ENCODE results near the gene KRT80.
A peak's percentile ranks its signal among the peaks of the same experiment; 100 is the strongest.

KRT80 gene

GRCh38 chr12:52167526-52167925, 24.3 kb downstream of the KRT80 start:
- Histone ChIP-seq H3K4ac (ENCODE audit: low read depth, low read length) (no peak overlapping the region), H2AFZ (ENCODE audit: insufficient read depth, low read length, poor library complexity) (no peak overlapping the region), H3K9me3 (ENCODE audit: insufficient read depth, low read depth, low read length) (no peaks in the 10 kb centered on the region), H3K27me3 (ENCODE audit: insufficient read depth, low read length) (no peaks in the 10 kb centered on the region), H2BK120ac (ENCODE audit: insufficient read depth, low read length, poor library complexity) (no peak overlapping the region), H3K79me1 (ENCODE audit: low read length) (peaks cover 27% of the 10 kb centered on the region), H3K23ac (ENCODE audit: low read length) (no peak overlapping the region), H3K27ac (ENCODE audit: low read depth, low read length) (no peak overlapping the region), H3K4me2 (ENCODE audit: low read length) (no peak overlapping the region), H3K4me1 (ENCODE audit: control insufficient read depth in 1 of 2, insufficient read depth in 2 of 2, low read length in 2 of 2) (peaks cover 23 to 32% of the 10 kb centered on the region in 2 experiments), H2BK12ac (ENCODE audit: low read length) (no peak overlapping the region), H4K12ac (ENCODE audit: low read depth, low read length) (no peak overlapping the region), H3K36me3 (ENCODE audit: control insufficient read depth in 1 of 2, insufficient read depth in 2 of 2, low read length in 2 of 2) (peaks cover 0 to 8% of the 10 kb centered on the region in 2 experiments), H2BK5ac (ENCODE audit: low read depth, low read length, poor library complexity) (no peak overlapping the region), H4K91ac (ENCODE audit: low read depth, low read length) (no peak overlapping the region), H3K18ac (ENCODE audit: low read length) (no peak overlapping the region), H3K14ac (ENCODE audit: low read length) (no peak overlapping the region), H3K9ac (ENCODE audit: low read length) (no peak overlapping the region), H2AK5ac (ENCODE audit: low read length) (no peak overlapping the region), H4K8ac (ENCODE audit: low read depth, low read length) (no peak overlapping the region), H3K4me3 (ENCODE audit: low read depth, low read length) (no peak overlapping the region), H3K79me2 (ENCODE audit: control insufficient read depth, insufficient read depth, low read length, poor library complexity) (peaks cover 9% of the 10 kb centered on the region)
- no CpG with 5 or more reads among the region's 3 CpGs for WGBS (ENCODE audit: extremely low coverage, insufficient coverage, insufficient read length)
- no peak for DNase-seq

- Histone ChIP-seq H2BK5ac (ENCODE audit: low read depth, low read length, poor library complexity) (no peak overlapping the region), H3K18ac (ENCODE audit: low read length) (no peak overlapping the region), H3K23ac (ENCODE audit: low read length) (no peak overlapping the region), H3K4me1 (ENCODE audit: control insufficient read depth in 1 of 2, insufficient read depth in 2 of 2, low read length in 2 of 2) (peaks cover 23 to 30% of the 10 kb centered on the region in 2 experiments), H3K14ac (ENCODE audit: low read length) (peak overlapping the region; percentile 9), H3K79me1 (ENCODE audit: low read length) (peaks cover 27% of the 10 kb centered on the region), H3K4ac (ENCODE audit: low read depth, low read length) (no peak overlapping the region), H3K36me3 (ENCODE audit: control insufficient read depth in 1 of 2, insufficient read depth in 2 of 2, low read length in 2 of 2) (peaks cover 0 to 8% of the 10 kb centered on the region in 2 experiments), H2AFZ (ENCODE audit: insufficient read depth, low read length, poor library complexity) (no peak overlapping the region), H2AK5ac (ENCODE audit: low read length) (peak overlapping the region; percentile 25), H3K27ac (ENCODE audit: low read depth, low read length) (no peak overlapping the region), H2BK120ac (ENCODE audit: insufficient read depth, low read length, poor library complexity) (peak overlapping the region; percentile 36), H3K4me2 (ENCODE audit: low read length) (no peak overlapping the region), H3K4me3 (ENCODE audit: low read depth, low read length) (no peak overlapping the region), H3K9me3 (ENCODE audit: insufficient read depth, low read depth, low read length) (no peaks in the 10 kb centered on the region), H3K27me3 (ENCODE audit: insufficient read depth, low read length) (no peaks in the 10 kb centered on the region), H4K91ac (ENCODE audit: low read depth, low read length) (peak overlapping the region; percentile 92), H3K79me2 (ENCODE audit: control insufficient read depth, insufficient read depth, low read length, poor library complexity) (peaks cover 9% of the 10 kb centered on the region), H4K12ac (ENCODE audit: low read depth, low read length) (no peak overlapping the region), H4K8ac (ENCODE audit: low read depth, low read length) (no peak overlapping the region), H2BK12ac (ENCODE audit: low read length) (peak overlapping the region; percentile 37), H3K9ac (ENCODE audit: low read length) (no peak overlapping the region)
- no peak for DNase-seq
- no CpG with 5 or more reads among the region's 1 CpG for WGBS (ENCODE audit: extremely low coverage, insufficient coverage, insufficient read length)
These were observed 25.1 kb downstream of the KRT80 start for GRCh38 chr12:52166672-52167071.

GRCh38 chr12:52165096-52165855, 26.5 kb downstream of the KRT80 start:
- Histone ChIP-seq H3K79me1 (ENCODE audit: low read length) (peaks cover 27% of the 10 kb centered on the region), H3K9me3 (ENCODE audit: insufficient read depth, low read depth, low read length) (no peaks in the 10 kb centered on the region), H3K4me1 (ENCODE audit: control insufficient read depth in 1 of 2, insufficient read depth in 2 of 2, low read length in 2 of 2) (peaks cover 23 to 30% of the 10 kb centered on the region in 2 experiments), H2BK120ac (ENCODE audit: insufficient read depth, low read length, poor library complexity) (peak overlapping the region; percentile 89), H3K27me3 (ENCODE audit: insufficient read depth, low read length) (no peaks in the 10 kb centered on the region), H4K12ac (ENCODE audit: low read depth, low read length) (no peak overlapping the region), H2AFZ (ENCODE audit: insufficient read depth, low read length, poor library complexity) (no peak overlapping the region), H2AK5ac (ENCODE audit: low read length) (peak overlapping the region; percentile 90), H3K14ac (ENCODE audit: low read length) (peak overlapping the region; percentile 34), H3K27ac (ENCODE audit: low read depth, low read length) (peak overlapping the region; percentile 40), H3K4me3 (ENCODE audit: low read depth, low read length) (no peak overlapping the region), H4K8ac (ENCODE audit: low read depth, low read length) (peak overlapping the region; percentile 40), H2BK12ac (ENCODE audit: low read length) (peak overlapping the region; percentile 50), H3K79me2 (ENCODE audit: control insufficient read depth, insufficient read depth, low read length, poor library complexity) (peaks cover 9% of the 10 kb centered on the region), H2BK5ac (ENCODE audit: low read depth, low read length, poor library complexity) (peak overlapping the region; percentile 75), H3K9ac (ENCODE audit: low read length) (no peak overlapping the region), H3K18ac (ENCODE audit: low read length) (peak overlapping the region; percentile 88), H3K36me3 (ENCODE audit: control insufficient read depth in 1 of 2, insufficient read depth in 2 of 2, low read length in 2 of 2) (no peaks in the 10 kb centered on the region), H3K4ac (ENCODE audit: low read depth, low read length) (peak overlapping the region; percentile 8), H4K91ac (ENCODE audit: low read depth, low read length) (peak overlapping the region; percentile 92), H3K23ac (ENCODE audit: low read length) (no peak overlapping the region), H3K4me2 (ENCODE audit: low read length) (no peak overlapping the region)
- DNase-seq, result peak; percentile 31 to 48
- WGBS (ENCODE audit: extremely low coverage, insufficient coverage, insufficient read length), result no CpG with 5 or more reads among the region's 13 CpGs

- Histone ChIP-seq H3K79me2 (ENCODE audit: control insufficient read depth, insufficient read depth, low read length, poor library complexity) (peaks cover 9% of the 10 kb centered on the region), H4K8ac (ENCODE audit: low read depth, low read length) (peak overlapping the region; percentile 40), H2AFZ (ENCODE audit: insufficient read depth, low read length, poor library complexity) (no peak overlapping the region), H3K9ac (ENCODE audit: low read length) (no peak overlapping the region), H3K4me3 (ENCODE audit: low read depth, low read length) (no peak overlapping the region), H2AK5ac (ENCODE audit: low read length) (peak overlapping the region; percentile 90), H3K14ac (ENCODE audit: low read length) (peak overlapping the region; percentile 34), H3K27ac (ENCODE audit: low read depth, low read length) (peak overlapping the region; percentile 40), H3K79me1 (ENCODE audit: low read length) (peaks cover 27% of the 10 kb centered on the region), H3K4me1 (ENCODE audit: control insufficient read depth in 1 of 2, insufficient read depth in 2 of 2, low read length in 2 of 2) (peaks cover 23 to 32% of the 10 kb centered on the region in 2 experiments), H4K12ac (ENCODE audit: low read depth, low read length) (no peak overlapping the region), H2BK5ac (ENCODE audit: low read depth, low read length, poor library complexity) (peak overlapping the region; percentile 75), H2BK12ac (ENCODE audit: low read length) (peak overlapping the region; percentile 50), H3K9me3 (ENCODE audit: insufficient read depth, low read depth, low read length) (no peaks in the 10 kb centered on the region), H3K23ac (ENCODE audit: low read length) (no peak overlapping the region), H4K91ac (ENCODE audit: low read depth, low read length) (peak overlapping the region; percentile 92), H3K27me3 (ENCODE audit: insufficient read depth, low read length) (no peaks in the 10 kb centered on the region), H3K36me3 (ENCODE audit: control insufficient read depth in 1 of 2, insufficient read depth in 2 of 2, low read length in 2 of 2) (no peaks in the 10 kb centered on the region), H3K18ac (ENCODE audit: low read length) (peak overlapping the region; percentile 88), H3K4ac (ENCODE audit: low read depth, low read length) (peak overlapping the region; percentile 65), H2BK120ac (ENCODE audit: insufficient read depth, low read length, poor library complexity) (peak overlapping the region; percentile 89), H3K4me2 (ENCODE audit: low read length) (no peak overlapping the region)
- WGBS (ENCODE audit: extremely low coverage, insufficient coverage, insufficient read length), result no CpG with 5 or more reads among the region's 13 CpGs
- peak; percentile 71 to 81 for DNase-seq
These were observed 27.2 kb downstream of the KRT80 start for GRCh38 chr12:52164624-52165023.

Measured in trophoblast cell (in vitro differentiated cells and primary cell).